ENCODE measurements around the gene GPATCH1.

- TF ChIP-seq EZH2phosphoT487 (IDR thresholded peaks at IDR 0.05; ENCODE audit: borderline replicate concordance) (no peak), EZH2 (IDR thresholded peaks at IDR 0.05) (no peak), CTCF (IDR thresholded peaks at IDR 0.05 in 2 of 3, conservative IDR thresholded peaks at IDR 0.05 in 1 of 3; ENCODE audit: borderline replicate concordance in 1 of 3, insufficient read depth in 1 of 3, low read depth in 2 of 3, low read length in 2 of 3) (no peak), YY1 (IDR thresholded peaks at IDR 0.05; ENCODE audit: extremely low read depth, insufficient replicate concordance, low read depth, low read length) (no peak)
These were observed 17.1 kb upstream of the GPATCH1 start for GRCh38 chr19:33063753-33064457.
